Fibroblast of lung (primary cell): ENCODE results near the gene SDCCAG8. TPM values are rescaled to one million over a fixed set of nuclear protein-coding genes. Genes with fewer than 3 reads are reported as not detected.

Source experiments
- DNase-seq, 2 donors: peaks; one replicate each; pipeline versions ENCODE4 v3.0.0 to v3.0.0-alpha.2; 2010; ENCODE audit warnings: low read depth in 2 of 2
- H2AFZ ChIP-seq: 2 replicates; pipeline ENCODE4 v1.5.1; 2012; ENCODE audit warnings: low read length, control low read depth, inconsistent platforms
- H3K27ac ChIP-seq: 2 replicates; pipeline ENCODE4 v1.5.1; 2011; ENCODE audit warnings: low read length, control low read depth; ENCODE audit not compliant: insufficient read depth
- H3K27me3 ChIP-seq: 2 replicates; pipeline ENCODE4 v1.5.1; 2011; ENCODE audit warnings: mild to moderate bottlenecking, low read length; ENCODE audit not compliant: control insufficient read depth, insufficient read depth
- H3K36me3 ChIP-seq: 2 replicates; pipeline ENCODE4 v1.5.1; 2011; ENCODE audit warnings: low read length; ENCODE audit not compliant: control insufficient read depth, insufficient read depth
- H3K4me1 ChIP-seq: 2 replicates; pipeline ENCODE4 v1.5.1; 2011; ENCODE audit warnings: low read length; ENCODE audit not compliant: control insufficient read depth, insufficient read depth; ENCODE audit errors: extremely low read depth
- H3K4me2 ChIP-seq: 2 replicates; pipeline ENCODE4 v1.5.1; 2011; ENCODE audit warnings: low read length, control low read depth; ENCODE audit not compliant: insufficient read depth; ENCODE audit errors: extremely low read depth
- H3K4me3 ChIP-seq, 4 experiments: fragments of 200-600 bp in 1 of 4; sonication (generic) in 1 of 4; replicated peaks in 1 of 4; 2 replicates each; pipeline ENCODE4 v1.5.1; 2011 to 2016; ENCODE audit warnings: low read length in 4 of 4, low read depth in 3 of 4, mild to moderate bottlenecking in 3 of 4, control low read depth in 2 of 4, inconsistent platforms in 1 of 4, mixed read lengths in 1 of 4; ENCODE audit not compliant: insufficient read depth in 1 of 4; ENCODE audit errors: control extremely low read depth in 1 of 4
- H3K79me2 ChIP-seq: 2 replicates; pipeline ENCODE4 v1.5.1; 2012; ENCODE audit warnings: mild to moderate bottlenecking, low read length, inconsistent platforms; ENCODE audit not compliant: control insufficient read depth, insufficient read depth
- H3K9ac ChIP-seq: 2 replicates; pipeline ENCODE4 v1.5.1; 2011; ENCODE audit warnings: mild to moderate bottlenecking, low read length, control low read depth; ENCODE audit not compliant: insufficient read depth
- H3K9me3 ChIP-seq: 2 replicates; pipeline ENCODE4 v1.5.1; 2012; ENCODE audit warnings: low read depth, low read length; ENCODE audit not compliant: control insufficient read depth, insufficient read depth
- H4K20me1 ChIP-seq: 2 replicates; pipeline ENCODE4 v1.5.1; 2011; ENCODE audit warnings: low read length; ENCODE audit not compliant: control insufficient read depth, insufficient read depth; ENCODE audit errors: extremely low read depth
- CTCF ChIP-seq, 2 donors: IDR thresholded peaks in 1 of 2; conservative IDR thresholded peaks in 1 of 2; 1 replicate in 1 of 2; 2 replicates in 1 of 2; pipeline ENCODE4 v1.5.1; 2011 to 2012; ENCODE audit warnings: low read length in 2 of 2, control low read depth in 1 of 2, inconsistent platforms in 1 of 2, low read depth in 1 of 2, mild to moderate bottlenecking in 1 of 2
- EZH2 ChIP-seq: IDR thresholded peaks from 2 replicates; pipeline ENCODE4 v1.5.1; 2012; ENCODE audit warnings: low read length, control low read depth, mild to moderate bottlenecking; ENCODE audit errors: missing control alignments
- polyA plus RNA-seq, 2 donors: library from polyadenylated mRNA; depleted of rRNA in 1 of 2; stranded (reverse) in 1 of 2; unstranded in 1 of 2; fragments of >200 nt; gene quantifications; 2 replicates each; pipeline ENCODE4 v1.2.1, GENCODE V29; 2011 to 2012; ENCODE audit warnings: missing spikeins in 1 of 2
- total RNA-seq: library from RNA; depleted of rRNA; stranded (reverse); fragments of >200 nt; gene quantifications from 2 replicates; pipeline ENCODE4 v1.2.1, GENCODE V29; 2014

The SDCCAG8 gene
- total and polyA plus RNA-seq, 2 donors (not counting 1 experiment from before 2014, with no cell fraction given), result 34.8 to 53.2 TPM

- Histone ChIP-seq H3K4me2 (no peak overlapping the region), H3K79me2 (no peaks in the 10 kb centered on the region), H4K20me1 (no peaks in the 10 kb centered on the region), H3K27ac (no peak overlapping the region), H2AFZ (no peak overlapping the region), H3K4me3 (no peak overlapping the region), H3K36me3 (no peaks in the 10 kb centered on the region), H3K27me3 (no peaks in the 10 kb centered on the region), H3K4me1 (peaks cover 7% of the 10 kb centered on the region), H3K9me3 (no peaks in the 10 kb centered on the region), H3K9ac (no peak overlapping the region)
- TF ChIP-seq CTCF (conservative IDR thresholded peaks at IDR 0.05 in 1 of 2, IDR thresholded peaks at IDR 0.05 in 1 of 2; ENCODE audit: low read depth in 1 of 2, low read length in 2 of 2) (no peak), EZH2 (no peak)
- DNase-seq, result no peak
Observed at GRCh38 chr1:243481101-243481500, 225.3 kb downstream of the SDCCAG8 start.

GRCh38 chr1:243482141-243483022, 226.5 kb downstream of the SDCCAG8 start:
- no peak for TF ChIP-seq CTCF (conservative IDR thresholded peaks at IDR 0.05 in 1 of 2, IDR thresholded peaks at IDR 0.05 in 1 of 2; ENCODE audit: low read depth in 1 of 2, low read length in 2 of 2)
- TF ChIP-seq EZH2, result no peak
- no peaks in the 10 kb centered on the region for H3K36me3 ChIP-seq
- H3K4me1 ChIP-seq, result peaks cover 5% of the 10 kb centered on the region
- H3K4me2 ChIP-seq, result peak overlapping the region; percentile 49
- no peaks in the 10 kb centered on the region for H4K20me1 ChIP-seq
- H3K27me3 ChIP-seq, result no peaks in the 10 kb centered on the region
- no peak overlapping the region for H2AFZ ChIP-seq
- no peaks in the 10 kb centered on the region for H3K9me3 ChIP-seq
- H3K27ac ChIP-seq, result peak overlapping the region; percentile 35
- H3K4me3 ChIP-seq, result peak overlapping the region in 1 of 4 experiments; percentile 8
- H3K79me2 ChIP-seq, result no peaks in the 10 kb centered on the region
- DNase-seq, result peak; percentile 77 to 78
- H3K9ac ChIP-seq, result no peak overlapping the region

GRCh38 chr1:243483071-243483771, 227.4 kb downstream of the SDCCAG8 start:
- H3K27ac ChIP-seq, result no peak overlapping the region
- no peaks in the 10 kb centered on the region for H3K9me3 ChIP-seq
- peak overlapping the region; percentile 25 for H3K9ac ChIP-seq
- peaks cover 5% of the 10 kb centered on the region for H3K4me1 ChIP-seq
- no peaks in the 10 kb centered on the region for H4K20me1 ChIP-seq
- H3K4me3 ChIP-seq, result peak overlapping the region in 1 of 4 experiments; percentile 8
- peak overlapping the region; percentile 49 for H3K4me2 ChIP-seq
- no peaks in the 10 kb centered on the region for H3K79me2 ChIP-seq
- peak in 1 of 2 donors; percentile 36 for TF ChIP-seq CTCF (conservative IDR thresholded peaks at IDR 0.05 in 1 of 2, IDR thresholded peaks at IDR 0.05 in 1 of 2; ENCODE audit: low read depth in 1 of 2, low read length in 2 of 2)
- no peak for TF ChIP-seq EZH2
- H2AFZ ChIP-seq, result no peak overlapping the region
- H3K27me3 ChIP-seq, result no peaks in the 10 kb centered on the region
- DNase-seq, result no peak
- no peaks in the 10 kb centered on the region for H3K36me3 ChIP-seq
